GM12891 (cell line): ENCODE results near the gene PCDHA1.

ENCODE experiments used
- POLR2A ChIP-seq: IDR thresholded peaks from 2 replicates; pipeline ENCODE4 v1.6.1; 2011; ENCODE audit warnings: low read depth, low read length, control low read depth
- POLR2AphosphoS5 ChIP-seq: IDR thresholded peaks from 2 replicates; pipeline ENCODE4 v1.6.1; 2011; ENCODE audit warnings: low read depth, low read length, control low read depth

DNA sequence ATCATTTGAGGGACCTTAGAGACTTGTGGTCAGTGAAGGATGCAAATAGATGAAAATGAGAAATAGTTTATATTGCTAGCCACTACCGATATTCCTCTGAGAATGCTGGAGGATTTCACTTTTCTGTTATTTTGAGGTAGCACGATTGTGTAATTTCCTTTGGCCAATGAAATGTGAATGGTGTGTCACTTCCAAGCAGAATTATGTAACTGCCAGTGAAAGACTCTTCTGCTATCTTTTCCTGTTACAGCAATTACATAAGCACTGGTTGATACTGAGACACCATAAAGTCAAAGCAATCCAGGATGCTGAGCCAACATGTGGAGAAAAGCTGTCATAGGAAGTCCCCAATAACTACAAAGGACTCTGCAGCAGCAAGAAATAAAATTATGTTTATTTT is 5.1 kb downstream of the PCDHA1 start:
- TF ChIP-seq POLR2A (no peak), POLR2AphosphoS5 (no peak)
